HUDEP-2 (cell line): Measurements from ENCODE around the gene PLAC9.
"Not testable (repeated sequence)": the region's sequence is repeated elsewhere in the genome, so short reads cannot be mapped to it uniquely, and the experiment has no call there.

ENCODE experiments used
- DNase-seq, 76 experiments: peaks; one replicate each; lab custom pipeline; 2025; ENCODE audit not compliant: unreplicated experiment in 76 of 76; lab: John Stamatoyannopoulos, UW

The PLAC9 gene

DNA sequence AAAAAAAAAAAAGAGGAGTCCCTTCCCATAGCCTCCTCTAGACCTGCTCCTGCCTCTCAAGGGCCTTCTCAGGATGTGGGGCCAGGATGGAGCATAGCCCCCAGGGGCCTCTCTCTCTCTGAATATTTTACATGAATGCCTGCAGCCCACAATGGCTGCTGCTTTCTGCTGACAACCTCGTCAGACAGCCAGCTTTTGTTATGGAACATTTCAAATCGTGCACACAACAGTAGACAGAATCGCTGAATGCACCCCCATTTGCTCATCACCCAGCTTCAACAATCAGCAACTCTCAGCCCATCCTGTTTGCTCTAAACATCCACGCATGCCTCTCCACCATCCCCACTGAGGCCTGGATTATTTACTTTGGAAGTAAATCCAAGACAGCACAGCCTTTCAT lies 5.4 kb downstream of the PLAC9 start:
- no peak for DNase-seq

DNA sequence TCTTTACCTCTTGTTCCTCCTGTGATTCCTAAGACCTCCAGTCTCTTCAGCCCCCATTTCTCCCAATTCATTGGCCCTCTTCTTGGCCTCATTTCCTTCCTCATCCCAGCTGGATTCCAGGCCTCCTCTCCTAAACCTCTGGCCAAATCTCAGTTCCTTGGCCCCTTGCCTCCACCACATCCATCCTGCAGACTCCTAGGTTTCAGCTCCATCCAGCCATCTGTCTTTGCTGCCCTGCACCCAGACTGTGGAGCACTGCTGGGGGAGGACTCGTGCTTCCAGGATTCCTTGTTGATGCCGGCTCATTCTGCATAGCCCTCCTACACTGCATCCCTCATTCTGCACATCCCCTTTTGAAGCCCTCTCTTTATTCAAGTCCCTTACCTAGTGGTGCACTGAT lies 6.7 kb downstream of the PLAC9 start:
- no peak for DNase-seq

DNA sequence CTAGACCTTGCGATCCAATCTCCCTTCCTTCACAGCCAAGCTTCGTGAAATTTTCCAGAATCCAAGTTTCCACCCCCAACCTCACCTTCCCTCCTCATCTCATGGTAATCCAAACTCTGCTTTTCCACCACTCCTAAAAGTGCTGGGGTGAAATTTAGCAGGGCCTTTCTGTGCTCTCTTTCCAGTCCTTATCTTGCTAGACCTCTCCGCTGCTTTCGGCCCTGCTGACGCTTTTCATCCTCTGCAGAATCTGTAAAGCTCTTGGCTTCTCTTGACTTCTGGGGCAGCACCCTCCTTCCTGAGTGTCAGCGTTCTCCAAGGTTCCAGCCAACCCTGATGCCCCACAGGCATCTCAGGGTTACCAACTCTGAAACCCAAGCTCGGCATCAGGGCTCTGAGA lies 7.7 kb downstream of the PLAC9 start:
- DNase-seq, result no peak

DNA sequence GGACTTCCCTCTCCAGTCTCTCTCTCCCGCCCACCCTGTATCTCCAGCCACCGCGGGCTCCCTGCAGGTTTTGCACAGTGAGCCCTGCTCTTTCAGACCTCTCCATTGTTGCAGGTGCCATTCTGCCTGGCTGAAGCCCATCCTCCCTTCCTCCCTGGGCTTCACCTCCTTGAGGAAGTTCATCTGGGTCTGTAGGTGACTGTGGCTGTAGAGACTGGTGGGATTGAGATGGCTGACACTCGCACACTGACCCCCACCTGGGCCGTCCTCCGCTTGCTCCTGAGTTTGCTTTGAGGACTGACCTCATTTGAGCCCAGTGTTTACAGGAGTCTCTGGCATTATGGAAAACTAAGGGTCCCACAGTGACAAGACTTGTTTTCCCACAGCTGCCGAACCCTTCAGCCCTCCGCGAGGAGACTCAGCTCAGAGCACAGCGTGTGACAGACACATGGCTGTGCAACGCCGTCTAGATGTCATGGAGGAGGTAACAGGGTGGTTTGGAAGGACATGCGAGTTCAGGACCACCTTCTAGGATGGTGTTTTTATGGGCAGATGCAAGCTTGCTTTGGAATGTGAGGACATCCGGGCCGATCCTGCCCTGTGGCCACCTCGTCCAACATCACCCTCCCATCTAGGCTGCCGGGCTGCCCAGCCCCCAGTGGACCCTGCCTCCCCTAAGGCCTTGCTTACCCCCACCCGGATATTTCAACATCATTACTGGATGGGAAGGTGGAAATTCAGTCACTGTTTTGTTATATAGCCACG lies 9.3 kb downstream of the PLAC9 start:
- no peak for DNase-seq

DNA sequence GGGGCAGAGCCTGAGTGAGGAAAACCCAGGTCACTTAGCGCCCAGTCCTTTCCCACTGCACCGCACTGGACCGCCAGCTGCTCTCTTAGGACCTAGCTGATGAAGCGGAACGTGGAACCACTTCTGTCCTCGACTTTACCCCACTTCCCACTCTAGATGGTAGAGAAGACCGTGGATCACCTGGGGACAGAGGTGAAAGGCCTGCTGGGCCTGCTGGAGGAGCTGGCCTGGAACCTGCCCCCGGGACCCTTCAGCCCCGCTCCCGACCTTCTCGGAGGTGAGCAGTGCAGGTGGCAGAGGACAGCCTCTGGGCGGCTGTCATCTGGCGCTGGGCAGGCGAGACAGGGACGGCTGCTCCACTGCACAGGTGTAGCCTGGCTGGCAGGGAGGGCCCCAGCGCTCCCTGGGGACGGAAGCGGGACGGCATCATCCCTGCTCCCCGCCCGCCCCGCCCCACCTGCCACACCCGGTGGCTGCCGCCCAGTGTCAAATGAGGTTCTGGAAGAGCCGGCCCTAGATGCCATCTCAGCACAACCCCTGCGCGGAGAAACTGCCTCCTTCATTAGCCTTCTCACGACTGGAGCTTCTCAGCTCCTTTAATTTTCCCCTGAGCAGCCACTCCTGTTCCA lies 11.7 kb downstream of the PLAC9 start:
- peak in 1 of 76 experiments; percentile 25 for DNase-seq

DNA sequence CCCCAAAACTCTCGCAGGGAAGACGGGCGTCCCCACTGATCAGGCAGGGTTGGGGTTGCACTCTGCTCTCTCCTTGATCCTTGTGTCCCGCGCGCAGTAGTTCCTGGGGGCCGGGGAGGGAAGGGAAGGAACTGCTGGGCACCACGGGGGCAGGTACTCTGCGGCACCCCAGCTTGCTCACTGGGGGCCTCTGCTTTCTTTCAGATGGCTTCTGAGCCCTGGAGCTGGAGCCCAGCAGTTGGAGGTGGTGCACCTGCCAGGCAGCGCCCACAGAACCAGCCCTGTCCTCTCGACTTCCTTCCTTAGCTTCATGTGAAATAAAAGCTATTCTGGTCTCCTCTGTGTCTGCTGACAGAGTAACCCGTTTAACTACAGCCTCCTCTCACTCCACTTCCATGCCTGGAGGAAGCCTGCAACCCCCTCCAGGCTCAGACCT lies 12.2 kb downstream of the PLAC9 start:
- DNase-seq, result no peak

DNA sequence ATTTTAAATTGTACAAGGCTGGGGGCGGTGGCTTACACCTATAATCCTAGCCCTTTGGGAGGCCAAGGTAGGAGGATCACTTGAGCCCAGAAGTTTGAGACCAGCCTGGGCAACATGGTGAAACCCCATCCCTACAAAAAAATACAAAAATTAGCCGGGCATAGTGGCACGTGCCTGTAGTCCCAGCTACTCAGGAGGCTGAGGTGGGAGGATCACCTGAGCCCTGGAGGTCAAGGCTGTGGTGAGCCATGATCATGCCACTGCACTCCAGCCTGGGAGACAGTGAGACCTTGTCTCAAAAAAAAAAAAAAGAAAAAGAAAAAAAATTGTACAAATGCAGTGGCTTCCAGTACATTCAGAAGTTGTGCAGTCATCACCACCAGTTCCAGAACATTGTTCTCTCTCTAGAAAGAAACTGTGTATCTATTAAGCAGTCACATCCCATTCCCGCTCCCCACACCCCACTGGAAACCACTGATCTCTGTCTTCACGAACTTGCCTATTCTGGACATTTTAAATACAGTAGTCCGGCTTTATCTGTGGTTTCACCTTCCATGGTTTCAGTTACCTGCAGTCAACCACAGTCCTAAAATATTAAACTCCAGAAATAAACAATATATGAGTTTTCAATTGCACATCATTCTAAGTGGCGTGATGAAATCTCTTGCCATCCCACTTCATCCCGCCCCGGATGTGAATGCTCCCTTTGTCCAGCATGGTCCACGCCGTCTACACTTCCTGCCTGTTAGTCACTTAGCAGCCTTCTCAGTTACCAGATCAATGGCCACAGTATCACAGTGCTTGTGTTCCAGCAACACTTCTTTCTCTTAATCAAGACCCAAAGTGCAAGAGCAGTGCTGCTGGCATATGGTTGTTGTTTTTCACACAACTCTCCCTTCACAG lies 13.1 kb downstream of the PLAC9 start:
- not testable (repeated sequence) for DNase-seq

DNA sequence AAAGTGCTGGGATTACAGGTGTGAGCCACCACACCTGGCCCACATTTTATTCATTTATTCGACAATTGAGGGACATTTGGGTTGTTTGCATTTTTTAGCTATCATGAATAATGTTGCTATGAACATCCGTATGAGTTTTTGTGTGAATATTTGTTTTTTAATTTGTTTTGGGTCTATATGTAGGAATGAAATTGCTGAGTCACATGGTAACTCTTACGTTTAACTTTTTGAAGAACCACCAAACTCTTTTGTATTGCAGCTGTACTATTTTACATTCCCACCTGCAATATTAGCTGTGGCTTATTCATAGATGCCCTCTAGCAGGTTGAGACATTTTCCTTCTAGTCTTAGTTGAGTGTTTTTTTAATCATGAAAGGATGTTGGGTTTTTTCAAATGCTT lies 14.4 kb downstream of the PLAC9 start:
- DNase-seq, result no peak

DNA sequence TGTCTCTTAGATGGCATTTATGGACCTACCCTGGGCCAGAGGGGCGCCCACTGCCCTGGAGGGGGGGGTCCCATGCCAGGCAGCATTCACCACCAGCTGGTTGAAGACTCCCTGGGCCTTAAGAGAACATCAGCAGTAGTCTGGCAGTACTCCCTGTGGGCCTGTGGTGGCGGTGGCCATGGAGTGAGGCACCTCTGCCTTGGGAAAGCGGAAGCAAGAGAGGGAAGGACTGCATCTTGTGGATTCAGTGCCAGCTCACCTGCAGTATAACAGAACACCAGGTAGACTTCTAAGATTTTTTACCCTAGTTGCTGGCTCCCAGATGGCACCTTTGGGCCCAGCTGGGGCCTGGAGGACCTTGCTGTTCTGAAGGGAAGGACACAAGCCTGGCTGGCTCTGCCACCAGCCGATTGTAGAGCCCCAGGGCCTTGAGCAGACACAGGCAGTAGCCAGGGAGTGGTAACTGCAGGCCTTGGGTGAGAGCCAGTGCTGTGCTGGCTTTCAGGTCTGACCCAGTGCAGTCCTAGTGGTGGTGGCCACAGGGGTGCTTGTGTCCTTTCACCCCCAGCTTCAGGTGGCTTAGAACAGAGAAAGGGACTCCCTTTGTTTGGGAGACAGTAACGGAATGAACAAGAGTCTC lies 15.8 kb downstream of the PLAC9 start:
- DNase-seq, result no peak

DNA sequence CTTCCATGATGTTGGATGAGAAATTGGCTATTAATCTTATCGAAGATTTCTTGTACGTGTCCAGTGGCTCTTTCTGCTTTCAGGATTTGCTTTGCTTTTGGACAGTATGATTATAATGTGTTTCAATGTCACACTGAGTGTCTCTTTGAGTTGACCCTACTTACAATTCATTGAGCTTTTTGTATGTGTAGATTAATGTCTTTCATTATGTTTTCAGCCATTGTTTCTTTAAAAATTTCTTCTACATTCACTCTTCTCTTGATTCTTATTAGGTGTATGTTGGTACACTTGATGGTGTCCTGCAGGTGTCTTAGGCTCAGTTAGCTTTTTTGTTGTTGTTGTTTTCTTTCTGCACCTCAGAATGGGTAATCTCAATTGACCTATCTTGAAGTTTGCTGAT lies 16.6 kb downstream of the PLAC9 start:
- DNase-seq, result no peak

DNA sequence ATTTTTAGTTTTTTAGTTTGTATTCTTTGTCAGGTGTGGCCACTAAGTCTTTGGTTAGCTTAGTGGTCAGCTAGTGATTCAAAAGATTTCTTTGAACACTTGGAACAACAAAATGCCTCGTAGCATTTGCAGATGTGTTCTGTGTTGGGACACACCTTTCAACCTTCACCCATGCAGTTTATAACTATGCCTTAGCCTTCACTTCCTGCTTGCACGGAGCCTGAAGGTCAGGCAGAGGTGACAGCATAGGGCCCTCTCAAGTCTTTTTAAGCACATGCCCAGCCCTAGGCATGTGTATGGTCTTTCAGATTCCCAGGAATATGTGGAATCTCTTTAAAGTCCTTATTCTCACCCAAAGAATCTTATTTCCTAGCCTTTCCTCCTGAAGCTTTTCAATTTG lies 17.6 kb downstream of the PLAC9 start:
- DNase-seq, result no peak

DNA sequence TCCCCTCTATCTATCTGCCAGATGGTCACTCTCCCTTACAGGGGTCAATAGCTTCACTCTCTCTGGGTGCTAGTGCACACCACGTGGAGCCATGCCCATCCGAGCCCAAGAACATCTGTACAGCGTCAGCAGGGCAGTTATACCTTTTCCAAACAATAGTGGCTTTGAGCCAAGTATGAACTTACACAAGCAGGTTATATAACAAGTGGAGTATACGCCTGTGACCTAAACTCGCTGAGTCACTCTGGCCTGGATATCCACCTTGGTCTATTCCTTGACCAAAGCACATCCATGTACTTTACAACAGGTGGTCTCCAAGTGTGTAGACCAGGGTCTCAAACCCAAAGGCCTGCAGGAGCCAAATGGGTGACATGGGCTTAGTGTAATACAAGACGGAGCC lies 20.3 kb downstream of the PLAC9 start:
- no peak for DNase-seq

DNA sequence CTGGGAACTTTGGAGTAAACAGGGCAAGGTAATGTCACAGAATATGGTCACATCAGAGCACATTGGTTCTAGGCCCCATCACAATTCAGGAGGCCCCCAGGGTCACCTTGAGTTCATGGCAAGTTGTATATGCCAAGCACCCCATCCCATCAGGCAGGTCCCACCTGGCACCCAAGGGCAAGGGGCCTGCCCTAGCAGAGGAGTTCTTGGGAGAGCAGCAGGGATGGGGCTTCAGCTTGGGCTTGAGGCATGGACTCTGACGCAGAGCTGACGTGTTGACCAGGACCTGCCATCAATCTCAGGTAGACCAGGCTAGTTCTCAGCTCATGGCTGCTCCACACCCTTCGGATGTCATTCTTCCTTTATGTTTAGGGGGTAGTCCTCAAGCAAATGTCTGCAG lies 20.9 kb downstream of the PLAC9 start:
- DNase-seq, result no peak

DNA sequence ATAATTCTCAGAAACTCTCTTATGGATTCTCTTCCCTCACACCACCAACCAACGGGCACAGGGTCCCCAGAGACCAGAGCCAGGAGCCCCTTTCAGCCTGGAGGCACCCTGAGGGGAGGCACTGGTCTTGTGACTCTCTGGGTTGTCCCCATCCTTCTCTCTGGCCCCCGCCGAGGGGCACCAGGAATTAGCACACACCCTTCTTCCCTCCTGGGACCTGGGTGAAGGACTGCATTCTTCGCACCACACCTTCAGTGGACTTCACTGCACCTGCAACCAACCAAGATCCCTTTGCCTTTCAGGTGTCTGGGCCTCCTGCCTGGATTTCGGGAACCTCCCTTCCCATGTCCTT lies 22.1 kb downstream of the PLAC9 start:
- DNase-seq, result no peak

DNA sequence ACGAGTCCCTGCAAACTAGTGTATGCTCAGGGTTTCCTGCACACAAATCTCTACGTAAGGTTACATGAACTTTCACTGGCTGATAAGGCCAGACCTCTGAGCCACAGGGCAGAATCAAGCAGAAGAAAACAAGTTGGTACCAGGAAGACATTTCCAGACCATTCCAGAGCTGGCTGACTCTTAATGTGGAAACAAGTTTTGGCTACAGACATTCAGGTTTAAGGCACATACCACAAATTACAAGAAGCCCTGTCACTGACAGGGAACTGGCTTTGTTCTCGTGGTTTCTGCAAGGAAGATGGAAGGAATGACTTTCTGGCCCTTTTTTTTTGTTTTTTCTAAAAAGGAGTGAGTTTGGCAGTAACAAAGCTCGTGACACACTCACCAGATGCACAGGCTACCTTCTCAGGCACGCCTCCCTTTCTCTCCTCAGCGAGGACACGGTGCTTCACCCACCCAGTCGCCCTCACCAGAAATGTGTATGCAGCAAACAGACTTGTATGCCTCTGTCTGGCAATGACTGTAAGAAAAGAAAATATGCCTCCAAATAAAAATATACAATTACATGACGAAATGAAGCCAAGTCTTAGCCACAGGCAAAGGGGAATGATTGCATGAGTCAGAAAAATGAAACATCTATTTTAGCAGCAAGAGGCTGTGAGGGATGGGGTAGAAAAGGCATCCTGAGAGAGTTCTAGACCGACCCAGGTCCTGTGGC lies 22.6 kb downstream of the PLAC9 start:
- DNase-seq, result no peak

DNA sequence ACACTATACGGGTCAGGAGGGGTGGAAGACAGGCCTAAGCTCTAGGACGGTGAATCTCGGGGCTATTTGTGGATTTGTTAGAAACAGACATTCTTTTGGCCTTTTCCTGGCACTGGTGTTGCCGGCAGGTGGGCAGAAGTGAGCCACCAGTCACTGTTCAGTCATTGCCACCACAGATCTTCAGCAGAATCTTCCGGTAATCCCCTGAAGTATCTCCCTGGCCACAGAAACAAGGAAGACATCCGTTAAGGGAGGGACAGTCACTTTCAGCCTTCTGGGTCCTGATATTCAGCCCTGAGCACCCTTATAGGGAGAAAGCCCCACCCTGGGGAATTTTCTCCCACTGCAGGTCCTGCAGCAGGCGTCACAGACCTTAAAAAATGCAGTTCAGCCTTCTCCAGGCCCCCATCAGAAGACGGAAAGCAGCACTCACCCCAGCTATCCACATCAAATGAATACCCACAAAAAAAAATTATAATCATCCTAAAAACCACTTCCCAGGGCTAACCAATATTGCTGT lies 23.2 kb downstream of the PLAC9 start:
- DNase-seq, result no peak

DNA sequence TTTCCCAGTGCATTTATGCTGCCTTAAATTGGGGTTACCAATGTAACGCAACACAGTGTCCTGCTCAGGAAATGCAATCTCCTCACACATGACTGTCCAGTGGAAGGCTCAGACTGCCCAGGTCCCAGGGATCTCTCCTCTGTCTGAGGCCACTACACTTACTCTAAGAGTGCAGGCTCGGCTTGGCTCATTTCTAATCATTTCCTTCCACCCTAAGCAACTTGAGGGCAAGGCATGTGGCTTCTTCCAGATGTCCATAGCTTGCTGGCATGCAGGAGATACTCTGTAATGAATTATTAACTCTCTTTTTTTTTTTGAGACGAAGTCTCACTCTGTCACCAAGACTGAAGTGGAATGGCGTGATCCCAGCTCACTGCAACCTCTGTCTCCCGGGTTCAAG lies 23.7 kb downstream of the PLAC9 start:
- no peak for DNase-seq

DNA sequence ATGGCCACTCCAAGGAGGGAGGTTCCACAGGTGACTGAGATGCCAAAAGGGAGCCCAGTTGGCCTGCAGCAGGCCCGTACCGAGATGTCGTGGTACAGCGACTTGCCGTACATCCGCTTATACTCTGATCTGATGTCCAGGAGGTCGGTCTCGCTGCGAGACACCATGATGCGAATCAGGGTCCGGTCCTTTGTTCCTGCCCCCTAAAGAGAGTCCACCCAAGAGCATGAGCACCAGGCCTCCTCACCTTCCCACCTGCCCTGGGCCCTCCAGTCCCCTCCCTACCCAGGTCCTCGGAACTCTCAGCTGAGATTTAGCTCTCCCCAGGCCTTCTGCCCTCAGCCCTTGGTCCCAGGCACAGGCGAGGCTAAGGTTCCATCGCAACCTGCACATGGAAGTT lies 25.0 kb downstream of the PLAC9 start:
- no peak for DNase-seq

DNA sequence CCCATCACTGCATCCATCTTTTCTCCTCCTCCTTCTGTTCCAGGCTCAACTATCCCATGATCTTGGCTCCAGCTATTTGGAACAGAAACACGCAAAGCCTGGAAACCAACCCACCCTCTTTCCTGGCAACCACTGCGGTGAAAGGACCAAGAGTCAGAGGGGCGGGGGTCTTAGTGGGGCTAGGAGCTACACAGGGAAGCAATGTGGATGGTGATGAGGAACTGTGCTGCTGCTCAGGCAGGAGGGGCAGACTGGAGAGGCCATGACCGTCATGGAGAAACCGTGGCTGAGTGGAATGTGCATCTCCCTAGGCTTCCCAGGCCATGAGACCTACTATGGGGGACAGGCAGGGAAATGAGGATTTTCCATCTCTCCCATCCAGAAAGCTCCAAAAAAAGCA lies 25.6 kb downstream of the PLAC9 start:
- no peak for DNase-seq

DNA sequence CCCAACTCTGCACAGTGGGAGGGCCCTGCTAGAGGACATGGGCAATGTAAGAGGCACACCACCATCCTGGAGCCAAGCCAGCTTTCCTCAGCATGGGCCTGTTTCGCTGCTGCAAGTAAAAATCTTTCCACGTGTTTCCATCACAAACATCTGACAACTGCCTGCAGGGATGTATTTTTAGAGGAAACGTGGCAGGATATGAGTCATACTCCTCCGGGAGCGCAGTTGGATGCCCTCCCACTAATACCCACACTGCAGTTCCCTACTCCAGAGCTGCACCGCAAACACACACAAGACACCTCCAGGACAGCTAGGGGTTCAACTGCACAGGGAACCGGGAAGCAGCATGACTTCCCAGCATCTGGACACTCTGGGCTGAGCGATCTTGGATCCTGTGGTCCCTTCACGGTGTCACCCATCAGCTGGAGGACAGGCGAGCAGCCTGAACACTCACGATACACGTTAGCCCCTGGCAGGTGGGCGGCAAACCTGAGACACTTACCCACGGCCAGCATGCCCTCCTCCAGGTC lies 26.1 kb downstream of the PLAC9 start:
- DNase-seq, result peak in 3 of 76 experiments; percentile 3 to 11 (median 3)
